ENCODE data around the gene FNDC3B.
A peak's percentile ranks its signal among the peaks of the same experiment; 100 is the strongest.

FNDC3B gene

GRCh38 chr3:172148702-172149565 lies 109.6 kb downstream of the FNDC3B start:
- no CpG with 5 or more reads among the region's 3 CpGs for WGBS (ENCODE audit: insufficient coverage)
- ChIA-PET POLR2A (no interaction called here), CTCF (interaction anchor here (1.6 kb wide), 1 partner anchor 10 kb away, joined by 4 read pairs; no protein-coding TSS in a partner anchor)
- Histone ChIP-seq H3K27me3 (replicated peaks in 2 of 5; ENCODE audit: control insufficient read depth in 4 of 5, insufficient read depth in 5 of 5, low read length in 4 of 5) (no peaks in the 10 kb centered on the region), H3K27ac (ENCODE audit: insufficient read depth in 1 of 2, low read depth in 1 of 2, low read length in 2 of 2, poor library complexity in 1 of 2, severe bottlenecking in 2 of 2) (no peak overlapping the region), H3K36me3 (ENCODE audit: control insufficient read depth in 4 of 4, insufficient read depth in 4 of 4, low read length in 3 of 4) (peaks cover 0 to 3% (median 0%) of the 10 kb centered on the region in 4 experiments), H3K4me1 (ENCODE audit: control extremely low read depth in 1 of 4, control insufficient read depth in 4 of 4, insufficient read depth in 4 of 4, low read length in 3 of 4) (peaks cover 8 to 54% (median 26%) of the 10 kb centered on the region in 4 experiments), H3K4me3 (ENCODE audit: control insufficient read depth in 1 of 7, extremely low read depth in 1 of 7, insufficient read depth in 4 of 7, low read depth in 2 of 7, low read length in 6 of 7) (no peak overlapping the region), H3K9me3 (ENCODE audit: control extremely low read depth in 1 of 5, control insufficient read depth in 4 of 5, insufficient read depth in 2 of 5, low read depth in 1 of 5, low read length in 4 of 5) (no peaks in the 10 kb centered on the region)
- no peak for DNase-seq

GRCh38 chr3:172150268-172150667 lies 110.9 kb downstream of the FNDC3B start:
- peaks cover 8 to 49% (median 20%) of the 10 kb centered on the region in 4 experiments for H3K4me1 ChIP-seq (ENCODE audit: control extremely low read depth in 1 of 4, control insufficient read depth in 4 of 4, insufficient read depth in 4 of 4, low read length in 3 of 4)

DNA sequence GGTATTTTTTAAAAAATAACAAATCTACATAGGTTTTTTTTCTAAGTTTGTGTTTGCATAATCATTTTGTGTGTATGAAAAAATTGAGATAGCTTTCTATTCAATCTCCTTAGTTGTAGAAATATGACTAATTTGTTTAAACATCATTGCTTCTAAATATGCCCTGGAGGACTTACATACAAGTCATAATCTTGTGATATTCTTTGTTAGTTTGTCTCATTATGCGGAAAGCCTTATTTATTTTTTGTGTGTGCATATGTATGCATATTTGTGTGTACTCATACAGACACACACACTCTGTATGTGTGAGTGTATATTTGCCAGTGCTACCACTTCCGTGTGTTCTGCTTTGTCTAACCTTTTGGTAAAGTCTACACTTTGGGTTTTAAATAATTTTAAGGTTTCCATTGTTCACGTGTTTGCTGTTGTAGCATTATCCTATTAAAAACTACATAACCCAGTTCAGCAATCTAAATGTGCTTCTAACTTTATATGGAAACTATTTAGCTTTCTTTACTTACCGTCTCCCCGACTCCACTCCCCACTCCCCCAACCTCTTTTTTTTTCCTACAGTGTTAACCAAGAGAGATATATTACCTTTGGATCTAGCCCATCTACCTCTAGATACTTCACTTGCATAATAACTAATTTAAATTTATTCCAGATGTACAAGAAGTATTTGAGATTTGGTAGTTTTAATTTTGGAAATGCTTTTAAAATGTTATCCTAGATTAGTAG lies 111.7 kb downstream of the FNDC3B start:
- DNase-seq = no peak
- H3K4me1 ChIP-seq (ENCODE audit: control extremely low read depth in 1 of 4, control insufficient read depth in 4 of 4, insufficient read depth in 4 of 4, low read length in 3 of 4) = peaks cover 8 to 46% (median 18%) of the 10 kb centered on the region in 4 experiments
- POLR2A ChIA-PET = no interaction called here

More at GRCh38 chr3:172150268-172150667, 110.9 kb downstream of the FNDC3B start:
- POLR2A ChIA-PET = no interaction called here
- Histone ChIP-seq H3K4me3 (ENCODE audit: control insufficient read depth in 1 of 7, extremely low read depth in 1 of 7, insufficient read depth in 4 of 7, low read depth in 2 of 7, low read length in 6 of 7) (no peak overlapping the region), H3K36me3 (ENCODE audit: control insufficient read depth in 4 of 4, insufficient read depth in 4 of 4, low read length in 3 of 4) (peaks cover 0 to 3% (median 0%) of the 10 kb centered on the region in 4 experiments), H3K27me3 (replicated peaks in 2 of 5; ENCODE audit: control insufficient read depth in 4 of 5, insufficient read depth in 5 of 5, low read length in 4 of 5) (no peaks in the 10 kb centered on the region), H3K27ac (ENCODE audit: insufficient read depth in 1 of 2, low read depth in 1 of 2, low read length in 2 of 2, poor library complexity in 1 of 2, severe bottlenecking in 2 of 2) (no peak overlapping the region), H3K9me3 (ENCODE audit: control extremely low read depth in 1 of 5, control insufficient read depth in 4 of 5, insufficient read depth in 2 of 5, low read depth in 1 of 5, low read length in 4 of 5) (no peaks in the 10 kb centered on the region)
- WGBS (ENCODE audit: insufficient coverage) = 100% methylated on average over 1 of the region's 3 CpGs
- DNase-seq = no peak
- CTCF ChIA-PET = interaction anchor here (0.9 kb wide), 1 partner anchor 9 kb away, joined by 3 read pairs; no protein-coding TSS in a partner anchor

DNA sequence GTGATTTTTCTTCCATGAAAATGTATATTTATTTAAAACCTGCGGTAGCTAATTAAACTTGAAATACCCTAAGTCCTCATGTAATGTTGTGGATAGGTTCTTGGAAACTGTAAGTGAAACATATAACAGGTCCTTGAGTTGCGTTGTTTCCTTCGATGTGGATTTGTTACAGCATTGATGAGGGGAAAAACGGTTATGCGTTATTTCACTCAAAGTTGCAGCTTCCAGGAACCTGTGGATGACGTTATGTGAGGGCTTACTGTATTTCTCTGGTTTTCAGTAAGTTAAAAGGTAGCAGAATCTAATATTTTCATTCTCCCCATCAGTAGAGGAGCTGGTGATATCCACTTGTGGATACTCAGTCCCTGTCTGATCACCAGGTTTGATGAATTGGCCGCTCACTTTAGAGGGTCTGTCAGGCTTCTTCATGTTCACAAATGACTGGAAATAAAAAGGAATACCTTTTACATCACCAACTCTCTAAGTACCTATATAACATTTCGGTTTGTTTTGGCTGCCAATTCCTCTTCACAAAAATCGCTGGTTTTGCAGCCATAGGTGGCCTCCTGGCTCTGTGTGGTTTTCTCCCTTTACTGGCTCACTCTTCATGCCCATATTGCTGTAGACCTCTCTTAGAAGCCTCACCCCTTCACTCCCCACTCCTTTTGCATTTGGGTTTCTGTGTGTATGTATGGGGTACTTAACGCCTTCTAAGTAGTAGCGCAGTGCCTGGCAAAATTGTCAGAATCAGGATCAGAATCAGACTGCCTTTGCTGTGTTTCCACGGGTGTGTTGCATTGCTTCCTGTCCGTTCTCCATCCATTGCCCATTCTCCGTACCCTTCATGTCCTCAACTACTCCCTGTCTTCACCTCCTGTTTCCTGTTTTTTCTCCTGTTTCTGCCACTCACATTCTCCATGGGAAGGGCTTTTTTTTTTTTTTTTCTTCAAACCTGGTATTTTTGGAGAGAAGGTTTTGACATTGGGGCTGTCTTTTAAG lies 112.6 kb downstream of the FNDC3B start:
- CTCF ChIA-PET = interaction anchor here (0.8 to 1.6 kb wide), 2 partner anchors 16 to 24 kb away, joined by 3 to 4 read pairs; no protein-coding TSS in a partner anchor

More for the DNA sequence above, 111.7 kb downstream of the FNDC3B start:
- Histone ChIP-seq H3K4me3 (ENCODE audit: control insufficient read depth in 1 of 7, extremely low read depth in 1 of 7, insufficient read depth in 4 of 7, low read depth in 2 of 7, low read length in 6 of 7) (no peak overlapping the region), H3K27ac (ENCODE audit: insufficient read depth in 1 of 2, low read depth in 1 of 2, low read length in 2 of 2, poor library complexity in 1 of 2, severe bottlenecking in 2 of 2) (no peak overlapping the region), H3K36me3 (ENCODE audit: control insufficient read depth in 4 of 4, insufficient read depth in 4 of 4, low read length in 3 of 4) (peaks cover 0 to 4% (median 0%) of the 10 kb centered on the region in 4 experiments), H3K27me3 (replicated peaks in 2 of 5; ENCODE audit: control insufficient read depth in 4 of 5, insufficient read depth in 5 of 5, low read length in 4 of 5) (no peaks in the 10 kb centered on the region), H3K9me3 (ENCODE audit: control extremely low read depth in 1 of 5, control insufficient read depth in 4 of 5, insufficient read depth in 2 of 5, low read depth in 1 of 5, low read length in 4 of 5) (no peaks in the 10 kb centered on the region)
- CTCF ChIA-PET = interaction anchor here (0.6 to 0.8 kb wide), 2 partner anchors 23 to 124 kb away, joined by 3 read pairs; no protein-coding TSS in a partner anchor
- 50% methylated on average over 2 of the region's 5 CpGs for whole genome bisulfite sequencing (ENCODE audit: insufficient coverage)

DNA sequence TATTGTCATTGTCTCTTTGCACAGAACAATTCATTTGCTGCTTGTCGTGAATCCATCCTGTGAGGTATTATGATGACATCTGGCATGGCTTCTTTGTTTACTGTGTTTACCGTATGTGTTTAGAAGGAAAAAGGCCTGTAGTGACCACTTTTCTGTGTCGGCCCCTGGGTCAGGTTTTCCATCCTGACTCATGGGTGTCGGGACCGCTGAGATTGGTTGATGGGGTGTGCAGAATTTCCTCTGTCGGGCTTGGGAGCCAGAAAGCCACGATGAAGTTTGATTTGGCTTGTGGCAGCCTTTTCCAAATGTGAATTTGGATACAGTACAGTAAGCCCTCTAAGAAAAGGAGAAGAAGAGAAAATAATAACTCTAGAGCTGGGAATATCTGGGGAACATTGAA lies 113.5 kb downstream of the FNDC3B start:
- Histone ChIP-seq H3K27me3 (replicated peaks in 2 of 5; ENCODE audit: control insufficient read depth in 4 of 5, insufficient read depth in 5 of 5, low read length in 4 of 5) (no peaks in the 10 kb centered on the region), H3K9me3 (ENCODE audit: control extremely low read depth in 1 of 5, control insufficient read depth in 4 of 5, insufficient read depth in 2 of 5, low read depth in 1 of 5, low read length in 4 of 5) (no peaks in the 10 kb centered on the region), H3K4me3 (ENCODE audit: control insufficient read depth in 1 of 7, extremely low read depth in 1 of 7, insufficient read depth in 4 of 7, low read depth in 2 of 7, low read length in 6 of 7) (peak overlapping the region in 1 of 7 experiments; percentile 13), H3K4me1 (ENCODE audit: control extremely low read depth in 1 of 4, control insufficient read depth in 4 of 4, insufficient read depth in 4 of 4, low read length in 3 of 4) (peaks cover 8 to 46% (median 18%) of the 10 kb centered on the region in 4 experiments), H3K36me3 (ENCODE audit: control insufficient read depth in 4 of 4, insufficient read depth in 4 of 4, low read length in 3 of 4) (peaks cover 0 to 10% (median 0%) of the 10 kb centered on the region in 4 experiments), H3K27ac (ENCODE audit: insufficient read depth in 1 of 2, low read depth in 1 of 2, low read length in 2 of 2, poor library complexity in 1 of 2, severe bottlenecking in 2 of 2) (no peak overlapping the region)
- ChIA-PET CTCF (interaction anchor here (1.0 to 1.6 kb wide), 2 partner anchors 17 to 110 kb away, joined by 3 to 4 read pairs; no protein-coding TSS in a partner anchor), POLR2A (no interaction called here)
- 71% methylated on average over 6 of the region's 7 CpGs for WGBS (ENCODE audit: insufficient coverage)
- DNase-seq = no peak

More for the DNA sequence above, 112.6 kb downstream of the FNDC3B start:
- no peak for DNase-seq
- H3K4me1 ChIP-seq (ENCODE audit: control extremely low read depth in 1 of 4, control insufficient read depth in 4 of 4, insufficient read depth in 4 of 4, low read length in 3 of 4) = peaks cover 8 to 46% (median 18%) of the 10 kb centered on the region in 4 experiments
- H3K27ac ChIP-seq (ENCODE audit: insufficient read depth in 1 of 2, low read depth in 1 of 2, low read length in 2 of 2, poor library complexity in 1 of 2, severe bottlenecking in 2 of 2) = no peak overlapping the region
- no peaks in the 10 kb centered on the region for H3K27me3 ChIP-seq (replicated peaks in 2 of 5; ENCODE audit: control insufficient read depth in 4 of 5, insufficient read depth in 5 of 5, low read length in 4 of 5)
- no peaks in the 10 kb centered on the region for H3K9me3 ChIP-seq (ENCODE audit: control extremely low read depth in 1 of 5, control insufficient read depth in 4 of 5, insufficient read depth in 2 of 5, low read depth in 1 of 5, low read length in 4 of 5)
- H3K4me3 ChIP-seq (ENCODE audit: control insufficient read depth in 1 of 7, extremely low read depth in 1 of 7, insufficient read depth in 4 of 7, low read depth in 2 of 7, low read length in 6 of 7) = no peak overlapping the region
- peaks cover 0 to 10% (median 0%) of the 10 kb centered on the region in 4 experiments for H3K36me3 ChIP-seq (ENCODE audit: control insufficient read depth in 4 of 4, insufficient read depth in 4 of 4, low read length in 3 of 4)
- 92% methylated on average over 12 of the region's 14 CpGs for WGBS (ENCODE audit: insufficient coverage)
- POLR2A ChIA-PET = interaction anchor here (0.6 kb wide), 1 partner anchor 17 kb away, joined by 3 read pairs; no protein-coding TSS in a partner anchor

GRCh38 chr3:172153335-172153861 lies 114.0 kb downstream of the FNDC3B start:
- peak overlapping the region in 2 of 7 experiments; percentile 13 to 19 for H3K4me3 ChIP-seq (ENCODE audit: control insufficient read depth in 1 of 7, extremely low read depth in 1 of 7, insufficient read depth in 4 of 7, low read depth in 2 of 7, low read length in 6 of 7)
- peaks cover 8 to 41% (median 18%) of the 10 kb centered on the region in 4 experiments for H3K4me1 ChIP-seq (ENCODE audit: control extremely low read depth in 1 of 4, control insufficient read depth in 4 of 4, insufficient read depth in 4 of 4, low read length in 3 of 4)
- CTCF ChIA-PET = interaction anchor here (1.0 to 1.8 kb wide), 3 partner anchors 14 to 111 kb away, joined by 3 to 5 read pairs (median 4); no protein-coding TSS in a partner anchor
- H3K9me3 ChIP-seq (ENCODE audit: control extremely low read depth in 1 of 5, control insufficient read depth in 4 of 5, insufficient read depth in 2 of 5, low read depth in 1 of 5, low read length in 4 of 5) = no peaks in the 10 kb centered on the region
- H3K36me3 ChIP-seq (ENCODE audit: control insufficient read depth in 4 of 4, insufficient read depth in 4 of 4, low read length in 3 of 4) = peaks cover 0 to 13% (median 0%) of the 10 kb centered on the region in 4 experiments
- no peaks in the 10 kb centered on the region for H3K27me3 ChIP-seq (replicated peaks in 2 of 5; ENCODE audit: control insufficient read depth in 4 of 5, insufficient read depth in 5 of 5, low read length in 4 of 5)
- peak; percentile 62 to 86 (median 78) for DNase-seq
- 30% methylated on average over 4 of the region's 8 CpGs for WGBS (ENCODE audit: insufficient coverage)
- POLR2A ChIA-PET = interaction anchor here (0.6 kb wide), 1 partner anchor 16 kb away, joined by 3 read pairs; no protein-coding TSS in a partner anchor
- H3K27ac ChIP-seq (ENCODE audit: insufficient read depth in 1 of 2, low read depth in 1 of 2, low read length in 2 of 2, poor library complexity in 1 of 2, severe bottlenecking in 2 of 2) = no peak overlapping the region
